ENCODE results near the gene SLC41A2.

GRCh38 chr12:104933128-104933527, 25.0 kb downstream of the SLC41A2 start:
- TF ChIP-seq TARDBP (IDR thresholded peaks at IDR 0.05), result no peak
- no peak for TF ChIP-seq SUZ12 (IDR thresholded peaks at IDR 0.05)
- no peak for TF ChIP-seq FOXK2 (IDR thresholded peaks at IDR 0.05)
- TF ChIP-seq BHLHE40 (IDR thresholded peaks at IDR 0.05; ENCODE audit: borderline replicate concordance), result no peak
- TF ChIP-seq SP1 (IDR thresholded peaks at IDR 0.05), result no peak
- no peak for TF ChIP-seq NFRKB (IDR thresholded peaks at IDR 0.05)
- TF ChIP-seq, protein P1, sequence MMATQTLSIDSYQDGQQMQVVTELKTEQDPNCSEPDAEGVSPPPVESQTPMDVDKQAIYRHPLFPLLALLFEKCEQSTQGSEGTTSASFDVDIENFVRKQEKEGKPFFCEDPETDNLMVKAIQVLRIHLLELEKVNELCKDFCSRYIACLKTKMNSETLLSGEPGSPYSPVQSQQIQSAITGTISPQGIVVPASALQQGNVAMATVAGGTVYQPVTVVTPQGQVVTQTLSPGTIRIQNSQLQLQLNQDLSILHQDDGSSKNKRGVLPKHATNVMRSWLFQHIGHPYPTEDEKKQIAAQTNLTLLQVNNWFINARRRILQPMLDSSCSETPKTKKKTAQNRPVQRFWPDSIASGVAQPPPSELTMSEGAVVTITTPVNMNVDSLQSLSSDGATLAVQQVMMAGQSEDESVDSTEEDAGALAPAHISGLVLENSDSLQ (IDR thresholded peaks at IDR 0.05), result no peak
- TF ChIP-seq CTBP1 (IDR thresholded peaks at IDR 0.05; ENCODE audit: borderline replicate concordance), result no peak

Data from HEK293T (cell line).